IMR-90 (cell line): Measurements from ENCODE around the gene BTF3L4. TPM values are rescaled to one million over a fixed set of nuclear protein-coding genes. Genes with fewer than 3 reads are reported as not detected.

Experiments used
- ATAC-seq: fragments of 200-7000 bp; cut with Tn5 transposase; 2 replicates; pipeline ENCODE4 v1.9.1; 2020; ENCODE audit warnings: low read depth, mild to moderate bottlenecking, moderate library complexity
- BruUV-seq: library from RNA; stranded (reverse); fragments of 400-500 nt; replicated peaks from 2 replicates; lab custom pipeline; 2021; lab: Mats Ljungman, UMichigan
- CTCF ChIA-PET: fragments of 300-600 bp; formaldehyde crosslinking; extraction: SDS; loops from one replicate; lab custom pipeline; 2021; ENCODE audit warnings: antibody characterized with exemption; lab: Yijun Ruan, JAX
- POLR2A ChIA-PET: fragments of 300-600 bp; sonication (Branson Sonifier 250); formaldehyde crosslinking; loops from one replicate; lab custom pipeline; 2022; ENCODE audit warnings: antibody characterized with exemption; ENCODE audit not compliant: unreplicated experiment; lab: Charles Lee
- DNase-seq: peaks from one replicate; pipeline ENCODE4 v3.0.0; 2013
- H2AFZ ChIP-seq: replicated peaks from 2 replicates; pipeline ENCODE3; 2013; ENCODE audit warnings: low read length, mild to moderate bottlenecking; ENCODE audit not compliant: poor library complexity
- H2AK5ac ChIP-seq: 2 replicates; pipeline ENCODE4 v1.6.1; 2013; ENCODE audit warnings: low read depth, low read length, inconsistent platforms
- H2AK9ac ChIP-seq: replicated peaks from 2 replicates; pipeline ENCODE3; 2013; ENCODE audit warnings: mild to moderate bottlenecking, low read depth, low read length, moderate library complexity; ENCODE audit not compliant: poor library complexity
- H2BK120ac ChIP-seq: 2 replicates; pipeline ENCODE4 v1.6.1; 2013; ENCODE audit warnings: low read depth, low read length, inconsistent platforms
- H2BK15ac ChIP-seq: 3 replicates; pipeline ENCODE4 v1.6.1; 2013; ENCODE audit warnings: low read depth, low read length, inconsistent platforms
- H2BK20ac ChIP-seq: 2 replicates; pipeline ENCODE4 v1.6.1; 2013; ENCODE audit warnings: low read depth, mild to moderate bottlenecking, inconsistent platforms, low read length, moderate library complexity
- H2BK5ac ChIP-seq: 2 replicates; pipeline ENCODE4 v1.6.1; 2013; ENCODE audit warnings: mild to moderate bottlenecking, low read depth, low read length, inconsistent platforms; ENCODE audit not compliant: poor library complexity, severe bottlenecking
- H3K14ac ChIP-seq: replicated peaks from 2 replicates; pipeline ENCODE4 v1.6.1; 2013; ENCODE audit warnings: low read depth, low read length, inconsistent platforms
- H3K18ac ChIP-seq: 2 replicates; pipeline ENCODE4 v1.6.1; 2013; ENCODE audit warnings: low read depth, low read length, control low read depth
- H3K23ac ChIP-seq: 2 replicates; pipeline ENCODE4 v1.6.1; 2013; ENCODE audit warnings: low read depth, low read length, inconsistent platforms
- H3K27ac ChIP-seq: 2 replicates; pipeline ENCODE4 v1.5.1; 2013; ENCODE audit warnings: mild to moderate bottlenecking, control low read depth, low read length; ENCODE audit not compliant: insufficient read depth
- H3K27me3 ChIP-seq: 2 replicates; pipeline ENCODE4 v1.6.1; 2013; ENCODE audit warnings: low read length; ENCODE audit not compliant: control insufficient read depth, insufficient read depth
- H3K36me3 ChIP-seq: 2 replicates; pipeline ENCODE4 v1.6.1; 2013; ENCODE audit warnings: low read length, mixed read lengths; ENCODE audit not compliant: control insufficient read depth, insufficient read depth
- H3K4ac ChIP-seq: 2 replicates; pipeline ENCODE4 v1.6.1; 2013; ENCODE audit warnings: low read depth, low read length, inconsistent platforms
- H3K4me1 ChIP-seq: 2 replicates; pipeline ENCODE4 v1.6.1; 2013; ENCODE audit warnings: low read length, mixed read lengths; ENCODE audit not compliant: control insufficient read depth, insufficient read depth
- H3K4me2 ChIP-seq: 2 replicates; pipeline ENCODE4 v1.6.1; 2013; ENCODE audit warnings: low read depth, mild to moderate bottlenecking, control low read depth, low read length, moderate library complexity
- H3K4me3 ChIP-seq: 2 replicates; pipeline ENCODE4 v1.5.1; 2013; ENCODE audit warnings: low read depth, mild to moderate bottlenecking, control low read depth, low read length, moderate library complexity; ENCODE audit not compliant: insufficient read depth
- H3K56ac ChIP-seq: 2 replicates; pipeline ENCODE4 v1.6.1; 2013; ENCODE audit warnings: low read length, inconsistent platforms; ENCODE audit not compliant: insufficient read depth; ENCODE audit errors: extremely low read depth
- H3K79me1 ChIP-seq, 2 experiments: 2 replicates each; pipeline ENCODE4 v1.6.1; 2013; ENCODE audit warnings: low read length in 2 of 2, inconsistent platforms in 1 of 2, low read depth in 1 of 2
- H3K9ac ChIP-seq: 2 replicates; pipeline ENCODE4 v1.6.1; 2013; ENCODE audit warnings: low read depth, low read length, control low read depth
- H3K9me1 ChIP-seq: 2 replicates; pipeline ENCODE4 v1.6.1; 2013; ENCODE audit warnings: low read length, inconsistent platforms; ENCODE audit not compliant: insufficient read depth
- H3K9me3 ChIP-seq: 2 replicates; pipeline ENCODE4 v1.6.1; 2013; ENCODE audit warnings: low read length; ENCODE audit not compliant: control insufficient read depth, insufficient read depth
- H4K20me1 ChIP-seq: 2 replicates; pipeline ENCODE4 v1.6.1; 2013; ENCODE audit warnings: low read length, inconsistent platforms; ENCODE audit not compliant: insufficient read depth
- H4K5ac ChIP-seq: 2 replicates; pipeline ENCODE4 v1.6.1; 2013; ENCODE audit warnings: mild to moderate bottlenecking, low read depth, low read length, control low read depth
- H4K8ac ChIP-seq, 2 experiments: 2 replicates each; pipeline ENCODE4 v1.6.1; 2013; ENCODE audit warnings: low read depth in 2 of 2, low read length in 2 of 2, control low read depth in 1 of 2, inconsistent platforms in 1 of 2
- H4K91ac ChIP-seq: 2 replicates; pipeline ENCODE4 v1.6.1; 2013; ENCODE audit warnings: low read depth, low read length, inconsistent platforms; ENCODE audit not compliant: insufficient read depth
- MAFK ChIP-seq: IDR thresholded peaks from 2 replicates; pipeline ENCODE4 v1.6.1; 2012; ENCODE audit warnings: low read depth, low read length, improper control_type of control experiment
- SMC3 ChIP-seq: fragments of 150-350 bp; IDR thresholded peaks from 2 replicates; pipeline ENCODE4 v1.6.1; 2016; ENCODE audit warnings: low read depth, mild to moderate bottlenecking, antibody characterized with exemption, low read length, moderate library complexity
- WGBS, 2 experiments: methylation state at CpG; one replicate each; pipeline versions ENCODE4 v1.1.5 to v1.1.7; 2013; ENCODE audit warnings: missing lambda C conversion rate in 2 of 2; ENCODE audit not compliant: insufficient read length in 1 of 2; ENCODE audit errors: extremely low coverage in 2 of 2; 5-methylcytosine and 5-hydroxymethylcytosine counted together
- dilution Hi-C: fragments of 300-500 bp; cut with HindIII; formaldehyde crosslinking; loops from one replicate; pipeline ENCODE4 v1.14.3; 2018; ENCODE audit warnings: low sequenced_read_pairs; ENCODE audit not compliant: unreplicated experiment
- in situ Hi-C: fragments of 300-500 bp; cut with MboI; formaldehyde crosslinking; loops from 3 replicates; pipeline ENCODE4 v1.14.3; 2019; ENCODE audit warnings: low sequenced_read_pairs, inconsistent platforms, mixed read lengths
- intact Hi-C: fragments of 100-400 bp; cut with micrococcal nuclease; formaldehyde crosslinking; loops from 2 replicates; pipeline ENCODE4 v1.10.0; 2022
- polyA plus RNA-seq, 3 experiments: library from polyadenylated mRNA; depleted of rRNA; stranded (reverse); fragments of >200 nt; gene quantifications; 2 replicates each; pipeline ENCODE4 v1.2.3, GENCODE V29; 2012; ENCODE audit warnings: low replicate concordance in 1 of 3
- total RNA-seq: library from RNA; depleted of rRNA; stranded (reverse); fragments of >200 nt; gene quantifications from 2 replicates; pipeline ENCODE4 v1.2.3, GENCODE V29; 2012

The BTF3L4 gene
- total and polyA plus RNA-seq, 2 of the 4 experiments (the other 2 are of a cell fraction) = 34.5 to 41.2 TPM

- no peak overlapping the region for H3K4ac ChIP-seq
- no peak overlapping the region for H4K5ac ChIP-seq
- H3K9ac ChIP-seq = no peak overlapping the region
- no peaks in the 10 kb centered on the region for H3K4me1 ChIP-seq
- H3K4me3 ChIP-seq = no peak overlapping the region
- WGBS, 2 experiments = 100% methylated on average over 1 of the region's 4 CpGs; no CpG with 5 or more reads in 1 of the 2 experiments
- H3K79me1 ChIP-seq = peaks cover 12 to 51% of the 10 kb centered on the region in 2 experiments; a peak in 3 of 4 replicates
- H3K18ac ChIP-seq = no peak overlapping the region
- intact Hi-C loops (no loop called here), in situ Hi-C loops (no loop called here), dilution Hi-C loops (no loop called here)
- no peak overlapping the region for H3K4me2 ChIP-seq
- ChIA-PET CTCF (interaction anchor here (0.6 kb wide), 1 partner anchor 460 kb away, joined by 7 read pairs; no protein-coding TSS in a partner anchor), POLR2A (interaction anchor here (0.6 kb wide), 1 partner anchor 383 kb away, joined by 3 read pairs; no protein-coding TSS in a partner anchor)
- H3K27ac ChIP-seq = no peak overlapping the region
- DNase-seq (no peak), ATAC-seq (no peak)
- no peak overlapping the region for H2AK5ac ChIP-seq
- no peaks in the 10 kb centered on the region for H3K9me3 ChIP-seq
- no peak overlapping the region for H3K56ac ChIP-seq
- BruUV-seq = no TSS peak
- H2AK9ac ChIP-seq = no peak overlapping the region
- no peak overlapping the region for H2AFZ ChIP-seq
- no peaks in the 10 kb centered on the region for H3K27me3 ChIP-seq
- H4K8ac ChIP-seq = no peak overlapping the region
- H2BK20ac ChIP-seq = no peak overlapping the region
- peaks cover 22% of the 10 kb centered on the region for H3K36me3 ChIP-seq
- no peak overlapping the region for H3K23ac ChIP-seq
- TF ChIP-seq MAFK (no peak), SMC3 (no peak)
- H4K20me1 ChIP-seq = peaks cover 12% of the 10 kb centered on the region; the same call in 1 of the 2 replicates
- no peak overlapping the region for H2BK120ac ChIP-seq
- H4K91ac ChIP-seq = no peak overlapping the region
- H2BK15ac ChIP-seq = no peak overlapping the region
- H3K9me1 ChIP-seq = no peaks in the 10 kb centered on the region
- no peak overlapping the region for H3K14ac ChIP-seq
- no peak overlapping the region for H2BK5ac ChIP-seq
These were observed 14.6 kb downstream of the BTF3L4 start for GRCh38 chr1:52070704-52071103.
